ENCODE results near the gene ELAPOR2.
"Not testable (repeated sequence)": the region's sequence is repeated elsewhere in the genome, so short reads cannot be mapped to it uniquely, and the experiment has no call there.

ELAPOR2 gene

GRCh38 chr7:87044713-87045112 is 14.7 kb downstream of the ELAPOR2 start:
- not testable (repeated sequence) for DNase-seq

- DNase-seq: not testable (repeated sequence)
These were observed 17.9 kb downstream of the ELAPOR2 start for GRCh38 chr7:87041586-87041985.

- DNase-seq: not testable (repeated sequence)
These were observed 19.7 kb downstream of the ELAPOR2 start for GRCh38 chr7:87039691-87040299.

- DNase-seq: no peak
These were observed 20.3 kb downstream of the ELAPOR2 start for GRCh38 chr7:87038993-87039690.

- no peak for DNase-seq
These were observed 22.5 kb downstream of the ELAPOR2 start for GRCh38 chr7:87036985-87037384.

- no peak for DNase-seq
These were observed 26.7 kb downstream of the ELAPOR2 start for GRCh38 chr7:87032604-87033339.

GRCh38 chr7:87029078-87029477 is 30.4 kb downstream of the ELAPOR2 start:
- no peak for DNase-seq

GRCh38 chr7:87028636-87029035 is 30.8 kb downstream of the ELAPOR2 start:
- no peak for DNase-seq

GRCh38 chr7:87027900-87028299 is 31.6 kb downstream of the ELAPOR2 start:
- DNase-seq: no peak

- no peak for DNase-seq
These were observed 38.2 kb downstream of the ELAPOR2 start for GRCh38 chr7:87021285-87021684.

GRCh38 chr7:87016606-87017005 is 42.8 kb downstream of the ELAPOR2 start:
- no peak for DNase-seq

- no peak for DNase-seq
These were observed 45.6 kb downstream of the ELAPOR2 start for GRCh38 chr7:87013840-87014190.

- no peak for DNase-seq
These were observed 46.2 kb downstream of the ELAPOR2 start for GRCh38 chr7:87013136-87013839.

Measured in NCI-H1694 (cell line).